KMS-11 (cell line): Measurements from ENCODE around the gene MAS1L.

Experiments
- H2AFZ ChIP-seq: fragments of 200-600 bp; sonication (generic); 2 replicates; pipeline ENCODE4 v1.6.1; 2016; ENCODE audit warnings: antibody characterized with exemption, mixed run types, low read depth
- H3K27ac ChIP-seq: fragments of 200-600 bp; sonication (generic); 2 replicates; pipeline ENCODE4 v1.6.1; 2016; ENCODE audit warnings: mild to moderate bottlenecking, mixed run types
- H3K27me3 ChIP-seq: fragments of 200-600 bp; sonication (generic); 2 replicates; pipeline ENCODE4 v1.6.1; 2017; ENCODE audit warnings: mild to moderate bottlenecking, low read depth, mixed run types, moderate library complexity; ENCODE audit not compliant: insufficient read depth
- H3K36me3 ChIP-seq: fragments of 200-600 bp; sonication (generic); 2 replicates; pipeline ENCODE4 v1.6.1; 2017; ENCODE audit warnings: mild to moderate bottlenecking, mixed run types; ENCODE audit not compliant: insufficient read depth
- H3K4me1 ChIP-seq: fragments of 200-600 bp; sonication (generic); 2 replicates; pipeline ENCODE4 v1.6.1; 2016; ENCODE audit warnings: mild to moderate bottlenecking, low read depth, mixed run types; ENCODE audit not compliant: poor library complexity, severe bottlenecking
- H3K4me2 ChIP-seq: fragments of 200-600 bp; sonication (generic); 2 replicates; pipeline ENCODE4 v1.7.0; 2016; ENCODE audit warnings: mild to moderate bottlenecking, mixed run types
- H3K4me3 ChIP-seq: fragments of 200-600 bp; sonication (generic); IDR thresholded peaks from 2 replicates; pipeline ENCODE4 v1.6.1; 2017; ENCODE audit warnings: low read depth, low read length, mixed read lengths; ENCODE audit not compliant: insufficient read depth
- H3K79me2 ChIP-seq: fragments of 200-600 bp; sonication (generic); 2 replicates; pipeline ENCODE4 v1.6.1; 2016; ENCODE audit warnings: low read depth, mixed run types; ENCODE audit not compliant: insufficient read depth
- H3K9ac ChIP-seq: fragments of 200-600 bp; sonication (generic); 2 replicates; pipeline ENCODE4 v1.6.1; 2016; ENCODE audit warnings: mild to moderate bottlenecking, mixed run types
- H4K20me1 ChIP-seq: fragments of 200-600 bp; sonication (generic); 2 replicates; pipeline ENCODE4 v1.6.1; 2016; ENCODE audit warnings: mild to moderate bottlenecking, mixed run types; ENCODE audit not compliant: insufficient read depth
- TF ChIP-seq, protein P1 (sequence below): fragments of 200-600 bp; sonication (generic); conservative IDR thresholded peaks from 2 replicates; pipeline ENCODE4 v1.6.1; 2017; ENCODE audit warnings: low read depth, mild to moderate bottlenecking, antibody characterized with exemption, low read length, moderate library complexity, mixed read lengths

The MAS1L gene

DNA sequence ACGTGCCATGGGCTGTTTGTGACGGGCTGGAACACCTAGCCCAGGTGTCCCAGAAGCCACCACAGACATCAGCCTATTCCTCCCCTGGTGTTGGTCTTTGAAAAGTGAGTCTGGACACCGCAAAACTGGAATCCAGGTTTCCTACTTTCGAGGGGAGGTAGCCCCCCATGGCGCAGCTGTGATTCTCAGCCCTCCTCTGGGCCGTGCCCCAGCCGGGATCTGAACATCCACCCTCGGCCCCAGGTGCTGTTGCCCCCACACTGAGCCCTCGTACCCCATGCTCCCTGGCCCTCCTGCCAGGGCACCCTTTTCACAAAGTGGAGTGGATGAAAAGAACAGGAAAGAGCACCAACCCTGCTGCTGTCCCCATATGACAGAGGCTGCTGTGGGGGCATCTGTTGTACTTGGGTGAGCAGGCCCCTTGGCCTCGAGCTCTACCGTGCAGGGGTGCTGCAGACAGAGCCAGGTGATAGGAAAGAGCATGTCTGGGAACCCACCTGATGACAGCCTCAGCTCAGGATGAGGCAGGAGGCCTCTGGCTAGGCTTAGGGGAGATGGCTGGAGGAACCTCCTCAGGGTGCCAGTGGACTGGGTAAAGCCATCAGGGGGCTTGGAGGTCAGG lies 18.8 kb upstream of the MAS1L start:
- peaks cover 14% of the 10 kb centered on the region for H3K4me1 ChIP-seq
- TF ChIP-seq, protein P1, sequence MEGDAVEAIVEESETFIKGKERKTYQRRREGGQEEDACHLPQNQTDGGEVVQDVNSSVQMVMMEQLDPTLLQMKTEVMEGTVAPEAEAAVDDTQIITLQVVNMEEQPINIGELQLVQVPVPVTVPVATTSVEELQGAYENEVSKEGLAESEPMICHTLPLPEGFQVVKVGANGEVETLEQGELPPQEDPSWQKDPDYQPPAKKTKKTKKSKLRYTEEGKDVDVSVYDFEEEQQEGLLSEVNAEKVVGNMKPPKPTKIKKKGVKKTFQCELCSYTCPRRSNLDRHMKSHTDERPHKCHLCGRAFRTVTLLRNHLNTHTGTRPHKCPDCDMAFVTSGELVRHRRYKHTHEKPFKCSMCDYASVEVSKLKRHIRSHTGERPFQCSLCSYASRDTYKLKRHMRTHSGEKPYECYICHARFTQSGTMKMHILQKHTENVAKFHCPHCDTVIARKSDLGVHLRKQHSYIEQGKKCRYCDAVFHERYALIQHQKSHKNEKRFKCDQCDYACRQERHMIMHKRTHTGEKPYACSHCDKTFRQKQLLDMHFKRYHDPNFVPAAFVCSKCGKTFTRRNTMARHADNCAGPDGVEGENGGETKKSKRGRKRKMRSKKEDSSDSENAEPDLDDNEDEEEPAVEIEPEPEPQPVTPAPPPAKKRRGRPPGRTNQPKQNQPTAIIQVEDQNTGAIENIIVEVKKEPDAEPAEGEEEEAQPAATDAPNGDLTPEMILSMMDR, result no peak
- H4K20me1 ChIP-seq, result no peaks in the 10 kb centered on the region
- no peaks in the 10 kb centered on the region for H3K36me3 ChIP-seq
- no peaks in the 10 kb centered on the region for H3K27me3 ChIP-seq
- H2AFZ ChIP-seq, result no peak overlapping the region
- no peak overlapping the region for H3K4me3 ChIP-seq
- H3K9ac ChIP-seq, result no peak overlapping the region
- no peak overlapping the region for H3K27ac ChIP-seq
- H3K79me2 ChIP-seq, result no peaks in the 10 kb centered on the region
- H3K4me2 ChIP-seq, result no peak overlapping the region

DNA sequence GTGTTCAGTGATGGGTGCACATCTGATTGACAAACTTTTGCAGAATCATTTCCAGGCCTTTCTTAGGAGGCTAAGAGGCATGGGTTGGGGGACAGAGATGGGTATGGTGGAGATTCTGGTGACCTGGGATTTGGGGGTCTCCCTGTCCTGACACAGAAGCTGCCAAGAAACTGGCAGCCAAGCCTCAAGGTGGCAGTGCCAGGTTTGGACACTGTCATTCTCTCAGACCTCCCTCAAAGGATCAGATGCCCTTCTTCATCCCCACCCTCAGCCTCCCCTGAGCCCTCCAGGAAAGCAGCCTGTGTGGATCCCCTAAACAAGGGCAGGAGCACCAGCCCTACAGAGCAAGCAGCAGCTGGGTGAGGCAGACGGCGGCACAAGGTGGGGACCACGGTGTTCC lies 18.1 kb upstream of the MAS1L start:
- Histone ChIP-seq H3K9ac (no peak overlapping the region), H3K27me3 (no peaks in the 10 kb centered on the region), H3K36me3 (no peaks in the 10 kb centered on the region), H3K4me2 (no peak overlapping the region), H3K79me2 (no peaks in the 10 kb centered on the region), H3K4me1 (peaks cover 14% of the 10 kb centered on the region), H3K4me3 (no peak overlapping the region), H4K20me1 (no peaks in the 10 kb centered on the region), H3K27ac (no peak overlapping the region), H2AFZ (no peak overlapping the region)
- TF ChIP-seq, protein P1, result no peak

DNA sequence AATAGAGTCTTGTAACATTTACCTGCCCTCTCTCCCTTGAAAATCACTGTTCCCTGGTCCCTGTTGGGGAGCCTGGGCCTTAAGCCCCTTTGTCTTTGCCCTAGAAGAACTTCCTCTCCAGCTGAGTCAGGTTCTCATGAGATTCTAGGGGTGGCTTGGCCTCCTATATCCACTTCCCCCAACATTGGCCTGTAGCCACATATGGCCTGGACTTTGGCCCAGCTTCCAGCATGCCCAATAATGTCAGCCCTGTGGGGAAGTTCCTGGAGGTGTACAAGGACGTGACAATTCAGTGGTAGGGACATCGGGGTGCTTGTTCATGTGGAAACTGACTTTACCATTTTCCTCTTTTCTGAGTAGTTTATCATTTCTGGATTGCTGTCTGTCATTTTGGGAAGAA lies 17.2 kb upstream of the MAS1L start:
- H3K27ac ChIP-seq, result no peak overlapping the region
- H3K4me3 ChIP-seq, result no peak overlapping the region
- peaks cover 14% of the 10 kb centered on the region for H3K4me1 ChIP-seq
- H3K27me3 ChIP-seq, result no peaks in the 10 kb centered on the region
- H3K9ac ChIP-seq, result no peak overlapping the region
- H2AFZ ChIP-seq, result no peak overlapping the region
- no peaks in the 10 kb centered on the region for H3K79me2 ChIP-seq
- no peaks in the 10 kb centered on the region for H3K36me3 ChIP-seq
- TF ChIP-seq, protein P1, result no peak
- H4K20me1 ChIP-seq, result no peaks in the 10 kb centered on the region
- H3K4me2 ChIP-seq, result no peak overlapping the region

DNA sequence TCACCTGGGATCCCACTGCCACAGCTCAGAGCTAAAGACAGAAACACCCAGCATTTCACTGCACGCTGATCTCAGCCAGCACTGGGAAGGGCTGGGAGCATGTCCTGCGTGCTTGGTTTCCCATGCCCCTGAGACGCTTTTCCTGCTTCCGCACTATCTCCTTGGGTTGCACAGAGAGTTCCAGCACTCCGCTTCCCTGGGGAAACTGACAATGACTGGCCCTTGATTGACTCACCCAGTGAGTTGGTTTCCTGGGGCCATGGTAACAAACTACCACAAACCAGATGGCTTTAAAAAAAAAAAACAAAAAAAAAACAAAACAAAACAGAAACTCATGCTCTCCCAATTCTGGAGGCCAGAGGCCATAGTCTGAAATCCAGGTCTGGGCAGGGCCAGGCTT lies 14.8 kb upstream of the MAS1L start:
- Histone ChIP-seq H3K27ac (no peak overlapping the region), H3K27me3 (no peaks in the 10 kb centered on the region), H3K9ac (no peak overlapping the region), H3K79me2 (no peaks in the 10 kb centered on the region), H3K4me2 (no peak overlapping the region), H4K20me1 (no peaks in the 10 kb centered on the region), H3K4me1 (no peaks in the 10 kb centered on the region), H3K36me3 (no peaks in the 10 kb centered on the region), H2AFZ (no peak overlapping the region), H3K4me3 (no peak overlapping the region)
- TF ChIP-seq, protein P1, result no peak
